Right lobe of liver (tissue), 6 donors: ENCODE measurements around the gene POU2F1. TPM values are rescaled to one million over a fixed set of nuclear protein-coding genes. Genes with fewer than 3 reads are reported as not detected.

Experiments used
- ATAC-seq, 4 donors: fragments of 200-7000 bp; cut with Tn5 transposase; one replicate each; pipeline ENCODE4 v1.9.1; 2020; ENCODE audit warnings: mild to moderate bottlenecking in 4 of 4, moderate library complexity in 4 of 4
- DNase-seq, 3 donors: peaks; one replicate each; pipeline ENCODE4 v3.0.0-alpha.2; 2020
- H3K27ac ChIP-seq, 3 donors: fragments of 200-600 bp; one replicate each; pipeline ENCODE4 v1.8.0; 2022
- H3K27me3 ChIP-seq, 2 donors: fragments of 200-600 bp; one replicate each; pipeline ENCODE4 v1.8.0; 2022
- H3K36me3 ChIP-seq, 4 donors: fragments of 200-600 bp; sonication (generic) in 1 of 4; one replicate each; pipeline versions ENCODE4 v1.5.1 to v1.8.0; 2017 to 2022; ENCODE audit warnings: control low read depth in 1 of 4
- H3K4me1 ChIP-seq, 4 donors: fragments of 200-600 bp; sonication (generic) in 1 of 4; one replicate each; pipeline versions ENCODE4 v1.5.1 to v1.8.0; 2017 to 2022; ENCODE audit warnings: control low read depth in 1 of 4
- H3K4me3 ChIP-seq, 3 donors: fragments of 200-600 bp; one replicate each; pipeline ENCODE4 v1.8.0; 2022
- H3K9me3 ChIP-seq, 4 donors: fragments of 200-600 bp; sonication (generic) in 1 of 4; one replicate each; pipeline versions ENCODE4 v1.5.1 to v1.8.0; 2017 to 2022; ENCODE audit warnings: control low read depth in 1 of 4
- CTCF ChIP-seq, 4 donors: fragments of 200-600 bp in 3 of 4; fragments of 450-650 bp in 1 of 4; IDR thresholded peaks; one replicate each; pipeline versions ENCODE4 v1.5.1 to v1.8.0; 2016 to 2022; ENCODE audit warnings: antibody characterized with exemption in 4 of 4, mild to moderate bottlenecking in 2 of 4
- POLR2A ChIP-seq: fragments of 450-650 bp; IDR thresholded peaks from one replicate; pipeline ENCODE4 v1.6.1; 2017; ENCODE audit warnings: antibody characterized with exemption, mild to moderate bottlenecking
- whole genome bisulfite sequencing: methylation state at CpG from one replicate; pipeline ENCODE4 v1.1.6; 2018; ENCODE audit warnings: low coverage, low lambda C conversion rate; ENCODE audit not compliant: insufficient coverage; ENCODE audit errors: missing lambda C conversion rate; 5-methylcytosine and 5-hydroxymethylcytosine counted together
- intact Hi-C, 2 donors: fragments of 100-400 bp; cut with DNase I; formaldehyde crosslinking; loops; one replicate each; pipeline versions ENCODE4 v1.11.2 to v1.14.1; 2022
- total RNA-seq, 6 experiments: library from RNA; depleted of rRNA in 2 of 6; stranded (reverse); fragments of >200 nt in 2 of 6; fragmentation: NEBNext Ultra II Directional in 3 of 6; extraction: Animal tissue kit (Norgen Biotek cat#: 25700) in 3 of 6; gene quantifications; one replicate each; pipeline versions ENCODE4 v1.1.0 to v1.2.4, GENCODE V29; 2016 to 2023
- donor health status: DM: no; HTN: yes; CAD: no.
- donor health status: DM: no; HTN: no; CAD: no.
- donor health status: DM: no; HTN: no; CAD: no.
- donor health status: DM: no; HTN: yes; CAD: no.
- donor health status: DM: no; HTN: yes; CAD: no.

The POU2F1 gene
- total RNA-seq, 6 experiments from 2014 or later, result 4.8 to 10.3 (median 6.2) TPM

GRCh38 chr1:167432780-167433179, 212.1 kb downstream of the POU2F1 start:
- intact Hi-C loops, result no loop called here
- no peaks in the 10 kb centered on the region for H3K27me3 ChIP-seq
- DNase-seq (no peak), ATAC-seq (no peak)
- H3K9me3 ChIP-seq, result no peaks in the 10 kb centered on the region
- no peak overlapping the region for H3K27ac ChIP-seq
- 93% methylated on average over 5 of the region's 7 CpGs for WGBS
- H3K4me1 ChIP-seq, result no peaks in the 10 kb centered on the region
- H3K4me3 ChIP-seq, result no peak overlapping the region
- H3K36me3 ChIP-seq, result no peaks in the 10 kb centered on the region
- TF ChIP-seq CTCF (IDR thresholded peaks at IDR 0.05), result no peak
- no peak for TF ChIP-seq POLR2A

- Histone ChIP-seq H3K9me3 (no peaks in the 10 kb centered on the region), H3K36me3 (no peaks in the 10 kb centered on the region), H3K4me1 (peaks cover 0 to under 1% (median 0%) of the 10 kb centered on the region in 4 donors), H3K4me3 (no peak overlapping the region), H3K27me3 (no peaks in the 10 kb centered on the region), H3K27ac (no peak overlapping the region)
- no peak for ATAC-seq
- TF ChIP-seq CTCF (IDR thresholded peaks at IDR 0.05) (no peak), POLR2A (no peak)
- intact Hi-C loops, result no loop called here
- no peak for DNase-seq
- WGBS, result 81% methylated on average over 4 of the region's 6 CpGs
These were observed 213.2 kb downstream of the POU2F1 start for GRCh38 chr1:167433884-167434283.

- intact Hi-C loops, result no loop called here
- no peak for ATAC-seq
- no peaks in the 10 kb centered on the region for H3K27me3 ChIP-seq
- no peak for DNase-seq
- TF ChIP-seq CTCF (IDR thresholded peaks at IDR 0.05) (no peak), POLR2A (no peak)
- no peak overlapping the region for H3K27ac ChIP-seq
- peaks cover 0 to 5% (median 0%) of the 10 kb centered on the region in 4 donors for H3K4me1 ChIP-seq
- WGBS, result 93% methylated on average over 3 of the region's 6 CpGs
- H3K36me3 ChIP-seq, result no peaks in the 10 kb centered on the region
- H3K4me3 ChIP-seq, result no peak overlapping the region
- no peaks in the 10 kb centered on the region for H3K9me3 ChIP-seq
These were observed 213.6 kb downstream of the POU2F1 start for GRCh38 chr1:167434306-167434705.

GRCh38 chr1:167435484-167435883, 214.8 kb downstream of the POU2F1 start:
- WGBS, result 100% methylated on average over 3 of the region's 4 CpGs
- Histone ChIP-seq H3K9me3 (no peaks in the 10 kb centered on the region), H3K4me3 (no peak overlapping the region), H3K4me1 (peaks cover 0 to 8% (median 0%) of the 10 kb centered on the region in 4 donors), H3K36me3 (no peaks in the 10 kb centered on the region), H3K27ac (no peak overlapping the region), H3K27me3 (no peaks in the 10 kb centered on the region)
- intact Hi-C loops, result no loop called here
- ATAC-seq (no peak), DNase-seq (no peak)
- no peak for TF ChIP-seq POLR2A
- no peak for TF ChIP-seq CTCF (IDR thresholded peaks at IDR 0.05)
